G401.6 (cell line): ENCODE data around the gene CORO2A.

ENCODE experiments used
- FAIRE-seq: peaks from 2 replicates; lab custom pipeline; 2012; peaks lifted over from hg19 to GRCh38; lab: Jason Lieb, UNC

CORO2A gene

GRCh38 chr9:98219364-98219716 is 26.9 kb upstream of the CORO2A start:
- no peak for FAIRE-seq

- FAIRE-seq, result no peak
These were observed 26.3 kb upstream of the CORO2A start for GRCh38 chr9:98218562-98219363.

- FAIRE-seq, result no peak
These were observed 24.8 kb upstream of the CORO2A start for GRCh38 chr9:98217255-98217654.

DNA sequence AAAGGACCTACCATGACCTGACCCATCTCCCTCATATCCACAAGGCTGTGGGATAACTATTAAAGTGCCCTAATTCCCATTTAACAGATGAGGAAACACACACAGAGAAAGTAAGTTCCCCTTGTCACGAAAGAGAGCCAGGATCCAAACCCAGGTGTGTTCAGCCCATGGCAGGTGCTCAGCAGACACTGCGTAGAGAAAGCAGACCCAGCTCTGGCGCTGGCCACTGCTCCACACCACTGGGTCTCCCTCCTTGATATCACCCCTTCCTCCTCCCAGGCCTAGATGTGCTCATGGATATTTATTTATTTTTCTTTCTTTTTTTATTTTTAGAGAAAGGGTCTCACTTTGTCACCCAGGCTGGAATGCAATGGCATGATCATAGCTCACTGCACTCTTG is 24.0 kb upstream of the CORO2A start:
- no peak for FAIRE-seq

DNA sequence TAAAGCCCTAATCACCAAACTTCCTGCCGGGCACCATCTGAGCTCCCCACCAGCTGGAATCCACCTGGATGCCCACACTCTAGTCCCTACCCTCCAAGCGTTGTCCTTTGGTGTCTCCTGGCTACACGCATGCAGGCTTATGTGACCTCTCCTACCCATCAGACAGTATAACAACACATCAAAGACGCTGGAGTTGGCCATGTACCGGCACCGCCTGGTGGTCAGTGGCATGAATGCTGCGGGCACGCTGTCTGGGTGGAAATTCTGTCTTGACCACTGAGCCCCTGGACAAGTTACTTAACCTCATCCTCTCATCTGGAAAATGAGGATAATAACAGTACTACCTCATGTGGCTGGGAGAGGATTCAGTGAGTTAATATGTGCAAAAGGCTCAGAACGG is 23.4 kb upstream of the CORO2A start:
- no peak for FAIRE-seq

DNA sequence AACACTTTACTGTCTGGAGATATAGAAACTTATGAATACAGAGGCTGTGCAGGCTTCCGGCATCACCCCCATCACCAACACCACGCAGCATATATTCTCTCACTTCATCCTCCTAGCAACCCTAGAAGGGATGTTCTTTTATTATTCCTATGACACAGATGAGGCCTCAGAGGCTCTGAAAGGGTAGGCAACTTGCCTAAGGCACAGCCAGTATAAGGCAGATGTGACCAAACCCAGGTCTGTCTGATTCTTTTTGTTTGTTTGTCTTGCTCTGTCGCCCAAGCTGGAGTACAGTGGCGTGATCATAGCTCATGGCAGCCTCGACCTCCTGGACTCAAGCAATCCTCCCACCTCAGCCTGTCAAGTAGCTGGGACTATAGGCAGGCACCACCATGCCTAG is 22.8 kb upstream of the CORO2A start:
- FAIRE-seq, result no peak

- no peak for FAIRE-seq
These were observed 22.4 kb upstream of the CORO2A start for GRCh38 chr9:98214811-98215210.

DNA sequence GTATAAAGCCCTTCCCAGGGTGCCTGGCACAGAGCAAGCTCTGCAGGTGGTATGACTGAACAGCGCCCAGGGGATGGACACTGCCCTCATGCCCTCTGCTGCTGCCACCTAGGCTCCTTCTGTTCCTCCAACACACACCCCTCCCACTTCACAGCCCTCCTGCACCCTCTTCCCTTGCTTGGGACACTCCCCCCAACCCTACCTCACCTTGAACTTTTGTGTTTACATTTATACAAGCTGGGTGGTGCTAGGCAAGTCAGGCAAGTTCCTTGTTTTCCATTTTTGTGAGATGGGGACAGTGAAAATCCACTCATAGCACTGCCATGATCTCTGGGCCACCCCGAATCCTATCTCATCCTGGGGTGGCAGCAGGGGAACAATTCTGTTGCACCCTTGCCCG is 18.8 kb upstream of the CORO2A start:
- FAIRE-seq, result no peak

DNA sequence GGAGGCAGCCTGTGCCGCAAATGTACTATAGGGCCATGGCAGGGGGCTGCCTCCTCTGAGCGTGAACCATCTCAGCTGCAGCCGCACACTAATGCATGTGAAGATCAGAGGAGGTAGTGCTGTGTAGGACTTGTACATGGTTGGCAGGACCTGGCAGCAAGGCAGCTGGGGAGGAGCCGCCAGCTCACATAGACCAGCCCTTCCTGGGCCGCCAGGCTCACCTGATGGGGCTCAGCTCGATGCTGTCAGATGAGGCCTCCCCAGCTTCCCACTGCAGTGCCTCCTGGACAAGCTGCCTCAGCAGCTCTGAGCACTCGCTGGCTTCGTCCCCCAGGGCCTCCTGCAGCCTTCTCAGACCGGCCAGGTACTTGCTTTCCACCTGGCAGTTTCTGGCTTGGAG is 18.0 kb upstream of the CORO2A start:
- no peak for FAIRE-seq

DNA sequence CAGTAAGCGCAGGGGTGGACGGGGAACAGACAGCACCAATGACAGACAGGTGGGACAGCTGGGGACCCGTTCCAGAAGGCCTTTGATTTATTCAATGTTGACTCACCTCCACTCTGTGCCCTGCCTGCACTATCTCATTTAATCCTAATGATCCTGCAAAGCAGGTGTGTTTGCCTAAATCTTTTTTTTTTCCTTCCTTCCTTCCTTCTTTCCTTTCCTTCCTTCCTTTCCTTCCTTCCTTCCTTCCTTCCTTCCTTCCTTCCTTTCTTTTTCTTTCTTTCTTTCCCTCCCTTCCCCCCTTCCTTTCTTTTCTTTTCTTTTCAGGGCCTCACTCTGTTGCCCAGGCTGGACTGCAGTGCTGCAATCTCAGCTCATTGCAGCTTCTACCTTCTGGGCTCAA is 17.1 kb upstream of the CORO2A start:
- FAIRE-seq, result no peak

GRCh38 chr9:98208635-98209034 is 16.2 kb upstream of the CORO2A start:
- FAIRE-seq, result no peak

GRCh38 chr9:98207606-98208005 is 15.2 kb upstream of the CORO2A start:
- FAIRE-seq, result no peak

GRCh38 chr9:98206754-98207153 is 14.3 kb upstream of the CORO2A start:
- no peak for FAIRE-seq

DNA sequence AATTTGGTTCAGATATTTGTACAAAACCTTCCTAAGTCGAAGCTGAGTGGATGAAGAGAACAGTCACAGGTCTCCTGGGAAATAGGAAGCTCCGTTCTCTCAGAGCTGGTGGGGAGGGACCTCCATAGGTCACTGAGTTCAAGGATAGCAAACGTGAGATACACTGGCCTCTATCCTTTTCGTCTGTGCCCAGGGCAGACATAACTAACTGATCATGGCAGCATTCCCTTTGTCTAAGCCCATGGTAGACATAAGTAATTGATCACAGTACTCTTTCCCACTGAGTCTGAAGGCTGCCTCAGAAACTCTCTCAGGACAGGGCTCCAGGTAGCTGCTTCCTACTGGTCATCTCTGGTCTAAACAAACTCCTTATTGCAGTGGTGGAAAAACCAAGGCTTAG is 12.3 kb upstream of the CORO2A start:
- no peak for FAIRE-seq

- no peak for FAIRE-seq
These were observed 10.7 kb upstream of the CORO2A start for GRCh38 chr9:98203153-98203552.

DNA sequence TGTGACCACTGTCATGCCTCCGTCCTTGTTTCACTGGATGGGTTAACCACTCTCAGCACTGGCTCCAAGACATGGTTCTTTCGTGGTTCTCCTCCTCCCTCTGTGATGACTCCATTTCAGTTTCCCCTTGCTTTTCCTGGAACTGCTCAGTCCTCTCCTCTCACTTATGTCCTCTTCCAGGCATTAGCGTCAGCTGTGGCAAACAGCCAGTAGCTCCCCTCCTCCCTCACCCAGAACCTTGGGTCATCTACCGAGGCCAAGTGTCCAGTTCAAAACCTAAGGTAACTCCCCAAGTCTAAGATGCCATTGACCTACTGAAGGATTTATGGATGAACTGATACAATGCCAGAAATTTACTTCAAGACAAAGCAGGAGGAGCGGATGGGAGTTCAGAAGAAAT is 9.8 kb upstream of the CORO2A start:
- no peak for FAIRE-seq

DNA sequence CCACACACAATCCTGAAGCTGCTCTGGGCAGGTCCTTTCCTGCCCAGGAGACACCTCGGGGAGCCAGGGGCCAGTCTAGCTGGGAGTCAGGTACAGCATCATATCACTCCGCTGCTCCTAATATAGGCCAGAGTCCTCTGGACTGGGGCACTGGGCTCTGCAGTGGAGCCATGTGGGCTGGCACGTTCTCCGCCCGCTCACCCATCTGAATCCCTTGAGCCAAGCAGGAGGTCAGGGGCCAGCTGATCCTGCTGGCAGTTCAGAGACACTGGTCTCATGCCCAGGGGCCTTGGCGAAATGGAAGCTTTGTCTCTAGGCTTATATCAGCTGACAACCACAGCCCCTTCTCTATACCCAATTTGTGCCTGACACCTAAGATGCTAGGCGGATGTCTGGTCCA is 9.3 kb upstream of the CORO2A start:
- FAIRE-seq, result no peak

DNA sequence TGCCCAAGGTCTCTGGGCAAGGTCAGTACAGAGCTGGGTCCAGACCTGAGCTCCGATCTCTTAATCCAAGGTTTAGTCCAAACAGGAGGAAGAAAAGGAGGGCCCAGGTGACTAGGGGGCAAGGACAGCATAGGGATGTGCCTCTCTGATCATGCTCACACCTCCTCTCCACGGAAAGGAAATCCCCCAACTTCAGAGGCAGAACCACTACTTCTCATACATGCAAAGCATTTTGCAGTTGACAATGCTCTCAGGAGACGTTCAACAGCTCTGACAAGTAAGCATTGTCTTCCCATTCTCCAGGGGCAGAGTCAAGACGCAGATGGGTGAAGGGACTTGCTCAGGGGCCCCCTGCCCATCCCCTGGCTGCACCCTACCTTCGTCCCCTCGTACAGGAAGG is 8.7 kb upstream of the CORO2A start:
- no peak for FAIRE-seq

DNA sequence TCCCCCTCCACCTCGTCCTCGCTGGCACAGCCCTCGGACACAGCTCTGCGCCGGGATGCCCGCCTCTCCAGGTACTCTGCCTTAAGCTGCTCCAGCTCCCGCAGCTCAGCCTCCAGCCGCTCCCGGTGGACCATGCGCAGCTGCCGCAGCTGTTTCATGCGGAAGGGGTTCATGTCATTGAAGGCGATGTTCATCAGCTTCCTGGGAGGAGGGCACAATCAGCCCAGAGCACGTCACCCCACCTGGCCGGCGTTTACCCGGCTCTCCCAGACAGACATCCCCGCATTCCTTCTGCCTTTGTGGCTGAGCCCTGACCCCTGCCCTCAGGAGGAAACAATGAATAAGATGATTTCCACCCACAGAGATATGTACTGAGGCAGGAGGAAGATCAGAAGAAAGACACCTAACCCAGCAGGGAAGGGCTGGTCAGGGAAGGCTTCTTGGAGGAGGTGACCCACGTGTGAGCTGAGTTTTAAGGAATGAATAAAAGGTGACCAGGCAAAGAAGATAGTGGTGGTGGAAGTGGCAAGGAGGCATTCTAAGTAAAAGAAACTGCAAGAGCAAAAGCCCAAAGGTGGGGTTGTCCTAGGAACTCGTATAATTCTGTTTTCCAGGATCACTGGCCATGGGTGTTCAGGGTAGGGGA is 7.1 kb upstream of the CORO2A start:
- FAIRE-seq, result no peak

DNA sequence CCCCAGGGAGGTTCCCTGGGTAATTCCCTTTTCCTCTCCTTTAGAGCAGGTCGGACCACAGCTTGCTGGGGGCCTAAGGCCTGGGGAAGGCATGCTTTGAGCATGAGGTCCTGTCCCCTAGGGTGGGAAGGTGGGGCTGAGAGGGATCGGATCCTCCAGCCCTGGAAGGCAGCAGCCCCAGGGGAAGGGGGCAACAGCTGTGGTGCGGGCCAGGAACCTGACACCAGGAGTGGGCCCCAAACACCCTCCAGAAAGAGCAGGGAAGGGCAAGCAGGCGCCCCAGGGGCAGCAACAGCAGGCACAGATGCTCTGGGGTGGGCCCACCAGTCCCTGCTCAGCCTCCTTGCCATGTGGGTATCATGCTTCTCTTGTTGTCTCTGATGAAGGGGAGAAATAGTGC is 3.2 kb upstream of the CORO2A start:
- no peak for FAIRE-seq

DNA sequence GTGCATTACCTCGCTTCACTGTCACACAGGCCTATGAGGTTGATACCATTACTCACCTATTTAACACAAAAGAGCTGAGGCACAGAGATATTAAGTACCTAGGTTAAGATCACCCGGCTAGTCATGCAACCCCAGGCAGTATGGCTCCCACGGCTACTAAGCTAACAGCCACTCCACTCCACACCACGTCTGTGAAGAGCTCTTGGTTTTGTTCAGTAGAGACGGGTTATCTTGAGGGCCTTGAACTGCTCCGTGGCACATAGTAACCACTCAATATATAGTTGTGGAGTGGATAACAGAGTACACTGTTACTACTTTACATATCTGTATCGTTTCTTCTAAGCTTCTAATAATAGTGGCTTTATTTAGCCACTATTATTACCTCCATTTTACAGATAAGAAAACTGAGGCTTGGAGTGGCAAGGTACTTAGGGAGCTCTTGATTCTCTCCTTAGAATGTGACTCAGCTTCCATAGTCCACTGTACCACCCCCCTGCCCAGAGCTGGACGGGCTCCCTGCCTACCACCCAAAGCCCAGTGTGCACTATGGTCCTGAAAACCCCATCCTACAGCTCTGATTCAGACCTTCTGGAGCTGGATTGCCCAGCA is 1.0 kb upstream of the CORO2A start:
- FAIRE-seq, result no peak

DNA sequence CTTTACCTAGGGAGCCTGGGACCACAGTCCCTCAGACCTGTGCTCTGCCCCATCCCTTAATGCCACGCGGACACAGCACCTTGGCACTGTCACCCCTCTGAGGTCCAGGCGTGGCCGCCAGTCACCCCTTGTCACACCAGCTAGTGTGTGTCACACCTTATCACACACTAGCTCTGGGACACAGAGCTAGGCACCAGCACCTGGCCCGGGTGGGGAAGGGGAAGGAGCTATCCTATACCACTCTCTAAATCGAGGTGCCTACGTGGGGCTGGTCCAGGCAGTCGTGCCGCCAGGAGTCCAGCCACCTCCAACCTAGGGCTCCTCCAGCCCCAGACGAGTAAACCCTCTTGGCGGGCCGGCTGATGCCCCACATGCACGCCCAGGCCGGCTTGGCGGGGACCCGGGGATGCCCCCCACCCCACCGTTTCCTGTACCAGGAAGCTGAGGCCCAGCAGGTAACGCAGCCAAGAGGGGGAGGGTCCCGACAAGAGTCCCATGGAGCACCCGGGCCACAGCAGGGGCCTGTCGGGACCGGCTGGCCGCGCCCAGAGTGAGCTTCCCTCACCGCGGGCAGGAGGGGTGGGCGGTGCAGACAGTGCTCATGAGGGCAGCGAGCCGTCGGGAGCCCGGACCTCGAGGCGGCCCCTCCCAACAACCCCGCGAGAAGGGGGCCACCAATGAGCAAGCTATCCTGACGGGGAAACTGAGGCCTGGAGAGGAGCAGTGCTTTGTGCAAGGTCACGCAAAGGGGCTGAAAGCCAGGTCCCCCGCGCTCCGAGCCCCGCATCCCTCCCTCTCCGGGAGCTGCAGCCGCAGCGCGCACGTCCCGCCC is 550 bp downstream of the CORO2A start:
- no peak for FAIRE-seq

DNA sequence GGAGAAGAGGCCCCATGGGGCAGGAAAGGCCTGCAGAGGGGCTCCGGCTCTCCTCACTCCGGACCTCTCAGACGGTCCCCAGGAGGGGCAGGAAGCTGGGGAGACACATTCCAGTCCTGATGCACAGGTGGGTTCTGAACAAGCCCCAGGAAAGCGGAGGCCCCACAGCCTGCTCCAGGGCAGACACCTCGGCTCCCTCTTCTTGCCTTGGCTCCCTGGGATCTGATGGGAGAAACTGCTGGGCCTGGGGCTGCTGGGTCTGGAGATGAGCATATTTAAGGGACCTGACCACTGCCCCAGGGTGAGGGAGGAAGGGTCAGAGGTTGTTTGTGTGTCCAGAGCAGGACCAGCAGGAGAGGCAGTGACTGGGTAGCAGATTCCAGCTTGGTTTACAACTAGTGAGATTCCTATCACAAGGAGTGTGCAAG is 1.2 kb downstream of the CORO2A start:
- no peak for FAIRE-seq
